HEK293T (cell line): ENCODE measurements around the gene CYP1A1.

Source experiments
- ARNT ChIP-seq: fragments of 450-650 bp; IDR thresholded peaks from 2 replicates; pipeline ENCODE4 v1.6.1; 2017; ENCODE audit warnings: mild to moderate bottlenecking
- BHLHE40 ChIP-seq: fragments of 450-650 bp; IDR thresholded peaks from 2 replicates; pipeline ENCODE4 v1.6.1; 2016; ENCODE audit warnings: mild to moderate bottlenecking, moderate library complexity, borderline replicate concordance
- ELF4 ChIP-seq: fragments of 450-650 bp; IDR thresholded peaks from 2 replicates; pipeline ENCODE4 v1.6.1; 2017; ENCODE audit warnings: antibody characterized with exemption
- FOXA1 ChIP-seq: fragments of 450-650 bp; IDR thresholded peaks from 2 replicates; pipeline ENCODE4 v1.6.1; 2016; ENCODE audit warnings: mild to moderate bottlenecking
- FOXK2 ChIP-seq: fragments of 450-650 bp; IDR thresholded peaks from 2 replicates; pipeline ENCODE4 v1.6.1; 2016; ENCODE audit warnings: mild to moderate bottlenecking
- FOXM1 ChIP-seq: fragments of 450-650 bp; IDR thresholded peaks from 2 replicates; pipeline ENCODE4 v1.6.1; 2017; ENCODE audit warnings: mild to moderate bottlenecking, borderline replicate concordance
- NFRKB ChIP-seq: fragments of 450-650 bp; IDR thresholded peaks from 2 replicates; pipeline ENCODE4 v1.6.1; 2016; ENCODE audit warnings: mild to moderate bottlenecking, moderate library complexity
- PKNOX1 ChIP-seq: fragments of 450-650 bp; IDR thresholded peaks from 2 replicates; pipeline ENCODE4 v1.6.1; 2016
- SP1 ChIP-seq: fragments of 450-650 bp; IDR thresholded peaks from 2 replicates; pipeline ENCODE4 v1.6.1; 2017
- SUZ12 ChIP-seq: fragments of 450-650 bp; IDR thresholded peaks from 2 replicates; pipeline ENCODE4 v1.6.1; 2016; ENCODE audit warnings: mild to moderate bottlenecking
- TARDBP ChIP-seq: fragments of 450-650 bp; IDR thresholded peaks from 2 replicates; pipeline ENCODE4 v1.6.1; 2016

GRCh38 chr15:74770211-74770903 is 45.0 kb upstream of the CYP1A1 start:
- TF ChIP-seq PKNOX1 = no peak
- no peak for TF ChIP-seq NFRKB
- TF ChIP-seq FOXK2 = no peak
- no peak for TF ChIP-seq SP1
- no peak for TF ChIP-seq FOXM1
- TF ChIP-seq FOXA1 = no peak
- no peak for TF ChIP-seq SUZ12
- TF ChIP-seq ELF4 = no peak
- TF ChIP-seq ARNT = no peak
- no peak for TF ChIP-seq BHLHE40
- no peak for TF ChIP-seq TARDBP
